Astrocyte of the cerebellum (primary cell): Measurements from ENCODE around the gene NEIL3.
A peak's percentile ranks its signal among the peaks of the same experiment; 100 is the strongest.

Source experiments
- DNase-seq: peaks from one replicate; pipeline ENCODE4 v3.0.0-alpha.2; 2011; ENCODE audit warnings: low read depth
- H3K4me3 ChIP-seq: 2 replicates; pipeline ENCODE4 v1.5.1; 2011; ENCODE audit warnings: mild to moderate bottlenecking, low read depth, low read length, moderate library complexity
- CTCF ChIP-seq: IDR thresholded peaks from 2 replicates; pipeline ENCODE4 v1.5.1; 2012; ENCODE audit warnings: low read length, low read depth, moderate library complexity, mild to moderate bottlenecking; ENCODE audit errors: missing control alignments
- in situ Hi-C: cut with HindIII; loops from 2 replicates; pipeline ENCODE4 v1.10.0; 2017; ENCODE audit warnings: low sequenced_read_pairs

NEIL3 gene

GRCh38 chr4:177374966-177375365 lies 65.3 kb downstream of the NEIL3 start:
- DNase-seq, result no peak

GRCh38 chr4:177375372-177375771 lies 65.7 kb downstream of the NEIL3 start:
- in situ Hi-C loops, result no loop called here
- no peak for TF ChIP-seq CTCF
- no peak overlapping the region for H3K4me3 ChIP-seq
- no peak for DNase-seq

More at GRCh38 chr4:177374966-177375365, 65.3 kb downstream of the NEIL3 start:
- no peak for TF ChIP-seq CTCF
- H3K4me3 ChIP-seq, result no peak overlapping the region
- in situ Hi-C loops, result no loop called here

- no peak for DNase-seq
- in situ Hi-C loops, result no loop called here
- TF ChIP-seq CTCF, result peak; percentile 13
- no peak overlapping the region for H3K4me3 ChIP-seq
Observed at GRCh38 chr4:177376024-177376423, 66.3 kb downstream of the NEIL3 start.

GRCh38 chr4:177380730-177381287 lies 71.1 kb downstream of the NEIL3 start:
- TF ChIP-seq CTCF, result no peak
- in situ Hi-C loops, result no loop called here
- no peak for DNase-seq
- H3K4me3 ChIP-seq, result no peak overlapping the region

GRCh38 chr4:177381762-177382310 lies 72.2 kb downstream of the NEIL3 start:
- TF ChIP-seq CTCF, result no peak
- H3K4me3 ChIP-seq, result no peak overlapping the region
- in situ Hi-C loops, result no loop called here
- DNase-seq, result no peak

GRCh38 chr4:177384856-177385397 lies 75.3 kb downstream of the NEIL3 start:
- DNase-seq, result no peak
- no peak for TF ChIP-seq CTCF
- H3K4me3 ChIP-seq, result no peak overlapping the region
- in situ Hi-C loops, result no loop called here
